ENCODE measurements around the gene FBXL19.
"Not testable (repeated sequence)": the region's sequence is repeated elsewhere in the genome, so short reads cannot be mapped to it uniquely, and the experiment has no call there.

Gene FBXL19

GRCh38 chr16:30922960-30923535 is 324 bp upstream of the FBXL19 start:
- peak; percentile 100 for DNase-seq

- peak; percentile 18 for DNase-seq
Measured at GRCh38 chr16:30924076-30924912, 922 bp downstream of the FBXL19 start.

DNA sequence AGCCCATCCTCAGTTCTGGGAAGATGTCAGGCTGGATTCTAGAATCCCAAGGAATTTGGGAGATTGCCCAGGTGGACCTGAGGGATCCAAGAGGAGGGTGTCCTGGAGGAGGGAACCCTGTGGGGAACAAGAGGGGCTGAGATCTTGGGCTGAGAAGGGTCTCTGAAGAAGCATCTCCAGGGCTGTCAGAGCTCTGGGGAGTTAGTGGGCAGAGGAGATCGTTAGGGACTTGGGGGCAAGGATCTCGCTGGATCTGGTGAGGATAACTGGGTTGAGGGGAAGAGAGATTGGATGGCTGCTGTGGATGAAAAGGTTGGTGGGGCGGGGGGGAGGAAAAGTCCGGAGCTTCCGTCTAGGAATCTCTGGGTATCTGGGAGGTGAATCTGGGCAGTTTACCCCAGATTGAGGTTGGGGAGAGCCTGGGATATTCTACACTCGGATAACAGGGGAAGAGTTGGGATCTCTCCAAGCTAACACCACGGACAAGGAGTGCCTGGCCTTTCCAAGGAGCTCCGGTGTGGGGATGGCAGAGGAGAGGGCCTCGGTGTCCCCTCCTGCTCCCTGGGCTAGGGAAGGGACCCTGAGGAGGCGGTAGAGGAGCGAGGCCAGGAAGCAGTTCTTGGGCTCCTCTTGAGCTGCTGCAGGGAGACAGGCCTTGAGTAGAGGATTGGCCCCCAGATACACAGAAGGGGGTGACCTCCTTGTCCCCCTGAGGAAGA is 1.7 kb downstream of the FBXL19 start:
- DNase-seq: no peak

DNA sequence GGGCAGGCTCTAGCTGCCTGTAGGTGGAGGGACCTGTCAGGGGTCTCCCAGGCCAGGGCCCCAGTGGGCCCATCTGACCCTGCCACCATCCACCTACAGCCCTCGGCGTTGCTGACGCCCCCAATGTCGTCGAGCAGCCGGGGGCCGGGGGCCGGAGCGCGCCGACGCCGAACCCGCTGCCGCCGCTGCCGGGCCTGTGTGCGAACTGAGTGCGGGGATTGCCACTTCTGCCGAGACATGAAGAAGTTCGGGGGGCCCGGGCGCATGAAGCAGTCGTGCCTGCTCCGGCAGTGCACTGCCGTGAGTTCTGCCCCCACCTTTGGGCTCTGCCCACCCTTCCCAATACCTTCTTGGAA is 2.2 kb downstream of the FBXL19 start:
- no peak for DNase-seq

DNA sequence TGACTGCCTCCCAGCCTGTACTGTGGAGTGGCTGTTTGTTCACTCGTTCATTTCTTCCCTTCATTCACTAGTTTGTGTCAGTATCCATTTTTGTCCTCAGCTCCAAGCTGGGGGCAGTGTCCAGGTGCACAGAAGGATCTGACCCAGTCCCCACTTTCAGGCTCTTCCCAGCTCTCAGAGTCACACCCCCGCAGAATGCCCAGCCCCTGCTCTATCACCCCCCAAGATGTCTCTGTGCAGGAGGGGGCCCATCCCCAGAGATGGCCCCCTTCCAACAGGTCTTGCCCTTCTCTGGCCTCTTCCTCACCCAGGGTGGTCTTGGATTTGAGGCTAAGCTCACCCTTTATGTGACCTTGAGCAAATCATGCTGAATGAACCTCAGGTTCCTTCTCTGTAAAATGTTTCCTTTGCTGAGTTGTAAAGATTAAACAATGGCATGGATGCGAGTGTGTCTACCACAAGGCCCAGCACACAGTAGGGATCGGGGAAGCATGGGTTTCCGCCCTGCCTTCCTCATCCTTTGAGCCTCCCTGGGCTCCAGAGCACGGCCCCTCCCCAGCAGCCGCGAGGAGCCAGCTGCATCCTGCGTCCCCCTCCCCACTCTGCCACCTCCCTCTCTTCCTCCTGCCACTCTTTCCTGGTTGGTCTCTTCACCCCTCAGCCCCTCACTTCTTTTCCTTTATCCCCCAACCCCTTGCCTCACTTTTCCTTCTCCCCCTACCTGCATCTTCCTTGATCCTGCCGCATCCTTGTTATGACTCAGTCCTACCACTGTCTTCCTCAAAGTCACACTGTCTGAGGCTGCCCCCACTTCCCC is 2.8 kb downstream of the FBXL19 start:
- DNase-seq: no peak

DNA sequence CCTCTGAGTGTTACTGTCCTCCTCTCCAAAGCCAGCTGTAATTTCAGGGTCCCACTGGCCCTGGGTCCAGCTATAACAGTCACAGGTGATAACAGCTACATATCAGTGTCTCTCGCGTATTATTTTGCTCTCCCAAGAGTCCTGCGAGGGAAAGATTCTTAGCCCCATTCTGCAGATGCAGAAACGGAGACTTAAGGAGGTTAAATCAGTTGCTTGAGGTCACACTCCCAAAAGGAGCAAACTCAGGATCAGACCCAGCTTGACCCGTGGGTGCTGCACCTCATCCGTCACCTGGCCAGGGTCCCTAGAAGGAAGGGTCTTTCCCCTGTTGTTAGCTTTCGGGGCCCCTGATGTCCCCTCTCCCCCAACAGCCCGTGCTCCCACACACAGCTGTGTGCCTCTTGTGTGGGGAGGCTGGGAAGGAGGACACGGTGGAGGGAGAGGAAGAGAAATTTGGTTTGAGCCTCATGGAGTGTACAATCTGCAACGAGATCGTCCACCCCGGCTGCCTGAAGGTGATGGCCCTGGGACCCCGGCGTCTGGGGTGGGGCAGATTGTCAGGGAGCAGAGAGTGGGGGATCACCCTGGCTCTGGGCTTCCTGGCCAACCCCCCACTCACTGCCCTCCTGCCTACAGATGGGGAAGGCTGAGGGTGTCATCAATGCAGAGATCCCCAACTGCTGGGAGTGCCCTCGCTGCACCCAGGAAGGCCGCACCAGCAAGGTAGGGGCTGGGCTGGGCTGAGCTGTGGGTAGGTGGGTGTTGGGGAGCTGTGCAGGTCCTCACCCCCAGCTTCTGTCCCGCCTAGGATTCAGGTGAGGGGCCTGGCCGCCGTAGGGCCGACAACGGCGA is 3.8 kb downstream of the FBXL19 start:
- no peak for DNase-seq

DNA sequence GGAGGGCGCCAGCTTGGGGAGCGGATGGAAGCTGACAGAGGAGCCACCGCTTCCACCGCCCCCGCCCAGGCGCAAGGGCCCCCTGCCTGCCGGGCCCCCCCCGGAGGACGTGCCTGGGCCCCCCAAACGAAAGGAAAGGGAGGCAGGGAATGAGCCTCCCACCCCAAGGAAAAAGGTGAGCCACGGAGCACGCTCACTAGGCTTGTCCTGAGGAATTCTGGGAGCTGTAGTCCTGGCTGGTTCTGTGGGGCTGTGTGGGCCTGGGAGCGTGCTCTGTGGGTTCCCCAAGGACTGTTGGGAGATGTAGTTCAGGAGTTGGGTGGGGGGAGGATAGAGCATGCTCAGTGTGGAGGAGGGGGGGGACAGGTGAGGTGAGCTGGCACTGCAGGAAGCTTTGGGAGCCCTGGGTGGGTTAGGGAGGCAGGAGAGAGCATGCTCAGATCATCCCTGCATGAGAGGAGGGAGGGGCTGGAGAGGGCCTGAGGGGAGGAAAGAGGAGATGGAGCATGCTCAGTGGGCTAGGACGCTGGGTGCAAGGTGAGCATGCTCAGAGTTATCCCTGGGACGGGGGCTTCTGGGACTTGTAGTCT is 4.5 kb downstream of the FBXL19 start:
- DNase-seq: peak; percentile 92

DNA sequence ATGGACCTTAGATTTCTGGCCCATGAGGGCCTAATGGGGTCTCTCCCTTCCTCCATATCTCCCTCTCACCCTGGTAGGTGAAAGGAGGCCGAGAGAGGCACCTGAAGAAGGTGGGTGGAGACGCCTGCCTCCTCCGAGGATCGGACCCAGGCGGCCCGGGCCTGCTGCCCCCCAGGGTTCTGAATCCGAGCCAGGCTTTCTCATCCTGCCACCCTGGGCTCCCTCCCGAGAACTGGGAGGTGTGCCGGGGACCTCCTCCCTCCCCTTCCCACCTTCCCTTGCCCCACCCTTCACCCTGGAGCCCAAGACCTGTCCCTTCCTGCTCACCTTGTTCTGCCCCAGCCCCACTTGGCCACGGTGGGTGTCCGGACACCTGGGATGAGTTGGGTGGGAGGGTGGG is 5.0 kb downstream of the FBXL19 start:
- no peak for DNase-seq

DNA sequence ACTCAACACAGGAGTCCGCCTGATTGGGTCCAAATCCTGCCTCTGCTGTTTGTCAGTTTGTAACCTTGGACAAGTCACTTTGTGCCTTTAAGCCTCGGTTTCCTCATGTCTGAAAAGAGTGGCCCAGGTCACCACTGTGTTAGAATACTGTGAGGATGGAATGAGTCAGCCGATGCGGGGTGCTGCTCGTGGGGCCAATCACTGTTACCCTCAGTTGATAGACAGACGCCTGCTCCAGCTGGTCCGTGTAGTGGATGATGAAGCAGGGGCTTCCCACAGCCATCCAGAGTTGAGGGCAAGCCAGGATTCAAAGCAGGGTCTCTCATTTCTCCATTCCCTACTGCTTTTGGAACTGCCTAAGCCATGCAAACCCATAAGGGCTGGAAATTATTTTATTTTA is 5.8 kb downstream of the FBXL19 start:
- no peak for DNase-seq

DNA sequence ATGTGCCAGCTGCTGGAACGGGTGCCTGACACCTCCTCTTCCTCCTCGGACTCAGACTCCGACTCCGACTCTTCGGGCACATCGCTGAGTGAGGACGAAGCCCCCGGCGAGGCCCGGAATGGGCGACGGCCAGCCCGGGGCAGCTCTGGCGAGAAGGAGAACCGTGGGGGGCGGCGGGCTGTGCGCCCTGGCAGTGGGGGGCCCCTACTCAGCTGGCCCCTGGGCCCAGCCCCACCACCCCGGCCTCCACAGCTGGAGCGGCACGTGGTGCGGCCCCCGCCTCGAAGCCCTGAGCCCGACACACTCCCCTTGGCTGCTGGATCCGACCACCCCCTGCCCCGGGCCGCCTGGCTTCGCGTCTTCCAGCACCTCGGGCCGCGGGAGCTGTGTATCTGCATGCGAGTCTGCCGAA is 6.8 kb downstream of the FBXL19 start:
- no peak for DNase-seq

GRCh38 chr16:30931068-30931650 is 7.8 kb downstream of the FBXL19 start:
- DNase-seq: no peak

DNA sequence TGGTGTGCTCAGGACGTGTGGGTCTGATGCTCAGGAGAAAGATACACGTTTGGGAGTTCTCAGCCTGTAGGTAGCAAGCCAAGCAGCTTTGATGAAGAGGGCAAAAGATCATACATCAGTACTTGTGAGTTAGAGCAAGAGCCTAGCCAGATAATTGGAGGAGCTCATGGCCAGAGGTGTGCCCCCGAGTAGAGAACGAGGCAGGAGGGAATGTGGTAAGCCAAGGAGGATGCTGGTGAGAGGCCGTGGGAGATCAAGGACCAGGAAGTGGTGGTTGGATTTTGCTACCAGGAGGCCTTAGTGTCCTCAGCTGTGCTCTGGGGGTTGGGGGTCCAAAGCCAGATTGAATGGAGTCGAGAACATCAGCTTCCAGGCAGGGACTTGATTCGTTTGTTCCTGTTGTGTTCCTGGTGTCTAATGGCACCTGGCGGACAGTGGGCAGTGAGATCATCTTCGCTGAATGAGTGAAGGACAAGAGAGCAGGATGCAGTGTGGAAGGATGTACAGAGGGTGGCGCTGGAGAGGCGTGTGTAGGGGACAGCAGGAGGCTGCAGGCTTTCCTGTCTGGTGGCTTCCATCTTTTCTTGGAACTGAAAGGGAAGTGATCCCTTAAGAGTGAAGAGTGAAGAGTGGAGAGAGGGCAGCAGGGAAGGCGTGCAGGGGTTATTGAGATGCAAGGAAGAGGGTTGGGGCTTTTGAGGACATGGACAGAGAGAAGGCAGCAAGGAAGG is 11.6 kb downstream of the FBXL19 start:
- DNase-seq: no peak

DNA sequence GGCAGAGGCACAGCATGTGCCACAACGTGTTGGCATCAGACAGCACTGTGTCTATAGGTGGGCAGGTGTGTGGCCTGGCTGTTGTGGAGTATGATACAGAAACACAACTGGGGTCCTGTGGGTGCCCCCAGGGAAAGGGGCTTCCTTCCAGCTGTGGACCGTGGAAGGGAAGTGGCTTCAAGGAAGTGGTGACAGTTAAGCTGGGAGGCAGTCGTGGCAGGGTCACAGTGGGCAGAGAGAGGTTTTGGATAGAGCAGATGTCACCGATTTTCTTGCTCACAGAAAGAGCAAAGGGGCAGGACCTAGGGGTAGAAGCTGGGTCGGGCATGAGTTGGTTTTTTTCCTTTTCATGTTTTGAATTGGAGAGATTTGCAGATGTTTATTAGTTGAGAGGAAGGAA is 14.3 kb downstream of the FBXL19 start:
- DNase-seq: no peak

GRCh38 chr16:30939571-30939970 is 16.2 kb downstream of the FBXL19 start:
- not testable (repeated sequence) for DNase-seq

DNA sequence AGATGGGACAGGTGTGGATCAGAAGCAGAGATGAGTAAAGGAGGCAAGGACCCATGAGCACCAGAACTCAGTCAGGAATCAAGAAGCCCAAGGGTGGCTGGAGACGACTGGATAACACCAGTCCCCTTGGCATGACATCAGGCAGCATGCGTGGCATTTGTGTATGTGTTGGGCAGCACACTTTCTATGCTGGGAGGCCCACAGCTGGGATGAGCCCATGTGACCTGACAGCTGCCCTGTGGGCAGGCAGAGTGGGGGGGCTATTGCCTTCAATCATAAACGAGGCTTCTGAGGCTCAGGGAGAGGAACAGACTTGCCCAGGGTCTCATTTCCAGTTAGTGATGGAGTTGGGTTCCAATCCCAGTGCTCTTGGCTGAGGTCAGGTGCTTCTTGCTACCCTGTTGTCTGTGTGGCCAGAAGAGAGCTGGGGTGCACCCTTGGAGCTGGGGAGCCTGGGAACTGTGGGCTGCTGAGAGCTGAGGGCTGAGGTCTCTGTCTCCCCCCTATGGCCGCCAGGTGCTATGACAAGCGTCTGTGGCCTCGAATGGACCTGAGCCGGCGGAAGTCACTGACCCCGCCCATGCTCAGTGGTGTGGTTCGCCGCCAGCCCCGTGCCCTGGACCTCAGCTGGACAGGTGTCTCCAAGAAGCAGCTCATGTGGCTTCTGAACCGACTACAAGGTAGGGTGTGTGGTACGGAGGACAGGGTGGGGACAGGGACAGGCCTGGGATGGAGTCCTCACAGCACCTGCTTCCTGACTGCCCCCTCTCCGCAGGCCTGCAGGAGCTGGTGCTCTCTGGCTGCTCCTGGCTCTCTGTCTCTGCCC is 18.4 kb downstream of the FBXL19 start:
- peak; percentile 62 for DNase-seq

DNA sequence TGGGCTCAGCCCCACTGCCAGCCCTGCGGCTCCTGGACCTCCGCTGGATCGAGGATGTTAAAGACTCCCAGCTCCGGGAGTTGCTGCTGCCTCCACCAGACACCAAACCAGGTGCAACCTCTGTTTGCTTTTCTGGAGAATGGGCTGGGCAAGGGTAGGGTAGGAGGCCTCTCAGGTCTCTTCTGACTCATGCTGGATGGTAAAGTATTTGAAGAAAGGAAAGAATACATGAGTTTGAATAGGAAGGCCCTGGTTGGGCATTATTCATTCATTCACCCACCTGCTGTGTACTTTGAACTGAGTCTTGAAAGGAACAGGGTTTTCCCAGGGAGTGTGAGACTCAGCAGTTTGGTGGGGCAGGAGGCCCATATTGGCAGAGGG is 19.0 kb downstream of the FBXL19 start:
- DNase-seq: no peak

- DNase-seq: no peak
Measured at GRCh38 chr16:30944352-30944751, 21.0 kb downstream of the FBXL19 start.

DNA sequence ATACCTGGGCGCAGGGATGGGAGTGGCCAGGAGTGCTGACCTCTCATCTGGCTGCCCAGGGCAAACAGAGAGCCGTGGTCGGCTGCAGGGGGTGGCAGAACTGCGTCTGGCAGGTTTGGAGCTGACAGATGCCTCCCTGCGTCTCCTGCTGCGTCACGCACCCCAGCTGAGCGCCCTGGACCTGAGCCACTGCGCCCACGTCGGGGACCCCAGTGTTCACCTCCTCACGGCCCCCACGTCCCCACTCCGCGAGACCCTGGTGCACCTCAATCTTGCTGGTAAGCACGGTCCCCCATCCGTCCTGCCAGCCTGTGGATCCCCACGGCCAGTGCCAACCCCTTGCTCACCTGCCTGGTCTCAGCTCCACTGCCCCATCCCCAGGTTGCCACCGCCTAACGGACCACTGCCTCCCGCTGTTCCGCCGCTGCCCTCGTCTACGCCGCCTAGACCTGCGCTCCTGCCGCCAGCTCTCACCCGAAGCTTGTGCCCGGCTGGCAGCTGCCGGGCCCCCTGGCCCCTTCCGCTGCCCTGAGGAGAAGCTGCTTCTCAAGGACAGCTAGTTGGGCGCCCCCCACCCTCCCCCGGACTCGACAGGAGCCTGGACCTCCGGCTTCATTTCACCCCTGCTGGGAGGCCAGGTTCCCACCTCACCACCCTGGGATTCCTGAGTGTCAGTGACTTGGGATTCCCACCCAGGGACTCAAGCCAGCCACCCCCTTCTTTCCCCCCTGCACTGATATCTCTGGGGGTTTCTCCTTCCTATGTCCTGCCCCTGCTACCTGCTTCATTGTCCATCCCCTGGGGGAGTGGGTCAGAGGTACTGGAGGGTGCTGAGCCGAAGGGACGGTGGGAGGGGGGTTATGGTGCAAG is 23.5 kb downstream of the FBXL19 start:
- DNase-seq: no peak

- no peak for DNase-seq
Measured at GRCh38 chr16:30947541-30947858, 24.1 kb downstream of the FBXL19 start.

Data from NCI-H345 (cell line).